ENCODE data around the gene PNKP.

Gene PNKP

GRCh38 chr19:49857061-49857837 lies 10.1 kb downstream of the PNKP start:
- no peak for DNase-seq

- DNase-seq: no peak
Observed at GRCh38 chr19:49856574-49857021, 10.8 kb downstream of the PNKP start.

- no peak for DNase-seq
Observed at GRCh38 chr19:49855676-49856573, 11.5 kb downstream of the PNKP start.

DNA sequence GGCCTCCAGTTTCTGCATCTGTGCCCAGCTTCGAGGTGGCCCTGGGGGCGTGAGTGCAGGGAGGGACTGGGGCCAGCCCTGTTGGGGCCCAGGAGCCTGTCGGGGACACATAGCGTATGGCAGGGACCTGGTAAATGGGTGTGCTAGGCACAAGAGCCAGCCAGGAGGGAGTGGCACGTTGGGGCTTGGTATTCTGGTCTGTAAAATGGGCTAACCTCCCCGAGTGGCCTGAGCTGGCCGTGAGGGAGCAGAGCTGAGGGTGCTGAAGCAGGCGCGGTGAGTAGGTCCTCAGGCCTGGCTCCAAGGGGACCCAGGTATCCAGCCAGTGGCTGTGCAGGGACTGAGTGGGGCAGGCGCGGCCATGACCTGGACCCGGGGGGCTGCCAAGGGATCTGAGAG lies 12.1 kb downstream of the PNKP start:
- DNase-seq: no peak

DNA sequence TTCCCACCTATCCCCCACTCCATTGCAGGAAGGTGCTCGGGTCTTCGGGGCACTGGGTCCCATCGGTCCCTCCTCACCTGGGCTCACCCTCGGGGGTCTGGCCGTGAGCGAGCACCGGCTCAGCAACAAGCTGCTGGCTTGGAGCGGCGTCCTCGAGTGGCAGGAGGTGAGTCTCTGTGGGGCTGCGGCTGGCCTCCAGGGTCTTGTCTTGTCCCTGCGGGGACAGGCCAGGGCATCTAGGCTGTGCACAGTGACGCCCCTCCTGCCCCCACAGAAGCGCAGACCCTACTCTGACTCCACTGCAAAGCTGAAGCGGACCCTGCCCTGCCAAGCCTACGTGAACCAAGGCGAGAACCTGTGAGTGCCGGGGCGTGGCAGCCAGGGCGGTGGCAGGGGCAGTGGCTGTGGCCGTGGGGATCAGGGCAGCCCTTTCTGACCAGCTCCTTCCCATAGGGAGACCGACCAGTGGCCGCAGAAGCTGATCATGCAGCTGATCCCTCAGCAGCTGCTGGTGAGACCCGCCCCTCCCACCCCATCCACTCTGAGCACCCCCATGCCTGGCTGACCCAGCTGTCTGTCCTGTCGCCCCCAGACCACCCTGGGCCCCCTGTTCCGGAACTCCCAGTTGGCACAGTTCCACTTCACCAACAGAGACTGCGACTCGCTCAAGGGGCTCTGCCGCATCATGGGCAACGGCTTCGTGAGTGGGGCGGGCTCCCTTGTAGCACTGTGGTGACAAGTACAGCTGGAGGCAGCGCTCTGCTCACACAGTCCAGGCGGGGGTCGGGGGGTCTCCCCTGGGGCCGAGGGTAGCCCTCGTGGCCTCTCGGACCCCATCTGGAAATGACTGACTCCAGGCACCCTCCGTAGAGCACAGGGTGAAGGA lies 12.8 kb downstream of the PNKP start:
- DNase-seq: no peak

DNA sequence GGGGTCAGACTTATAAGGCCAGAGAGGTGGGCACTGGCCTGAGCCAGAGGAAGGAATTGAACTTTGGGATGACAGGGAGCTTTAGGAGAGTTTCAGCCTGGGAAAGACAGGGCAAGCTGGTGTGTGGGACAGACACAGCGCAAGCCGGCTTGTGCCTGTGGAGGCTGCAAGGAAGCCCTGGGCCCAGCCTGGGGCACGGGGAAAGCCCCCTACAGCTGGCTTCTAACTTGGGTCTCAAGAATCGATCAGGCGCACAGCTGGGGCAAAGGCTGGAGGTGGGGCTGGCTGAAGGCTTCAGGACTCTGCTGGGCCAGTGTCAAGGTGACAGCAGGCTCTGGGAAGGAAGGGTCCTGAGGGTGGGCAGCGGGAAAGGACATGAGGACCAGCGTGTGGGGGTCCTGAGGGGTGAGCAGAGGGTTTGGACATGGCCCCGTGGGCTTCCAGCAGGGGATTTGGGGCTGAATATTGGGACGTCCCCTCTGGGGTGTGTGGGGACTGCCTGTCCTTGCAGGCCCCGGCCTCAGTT lies 13.5 kb downstream of the PNKP start:
- no peak for DNase-seq

DNA sequence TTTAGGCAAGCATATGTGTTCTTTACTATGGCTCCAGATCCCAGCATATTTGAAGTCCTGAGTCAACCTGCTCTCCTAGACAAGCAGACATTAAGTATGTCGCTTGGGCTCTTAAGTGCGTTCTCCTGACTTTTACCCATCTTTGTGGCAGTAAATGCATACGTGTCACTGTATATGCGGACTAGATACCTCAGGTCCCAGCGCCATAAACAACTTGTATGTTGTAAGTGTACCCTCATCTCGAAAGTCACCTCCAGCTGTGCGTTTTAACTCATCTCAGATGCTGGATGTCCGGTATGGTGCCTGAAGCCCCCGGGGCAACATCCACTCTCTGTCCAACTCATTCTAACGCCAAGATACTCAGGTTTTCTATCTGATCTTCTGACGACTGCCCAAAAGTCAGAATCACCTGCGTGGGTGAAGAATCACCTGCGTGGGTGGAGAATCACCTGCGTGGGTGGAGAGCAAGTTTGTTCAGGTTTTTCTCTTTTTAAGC lies 14.7 kb downstream of the PNKP start:
- no peak for DNase-seq

- DNase-seq: no peak
Observed at GRCh38 chr19:49851456-49852259, 15.7 kb downstream of the PNKP start.

DNA sequence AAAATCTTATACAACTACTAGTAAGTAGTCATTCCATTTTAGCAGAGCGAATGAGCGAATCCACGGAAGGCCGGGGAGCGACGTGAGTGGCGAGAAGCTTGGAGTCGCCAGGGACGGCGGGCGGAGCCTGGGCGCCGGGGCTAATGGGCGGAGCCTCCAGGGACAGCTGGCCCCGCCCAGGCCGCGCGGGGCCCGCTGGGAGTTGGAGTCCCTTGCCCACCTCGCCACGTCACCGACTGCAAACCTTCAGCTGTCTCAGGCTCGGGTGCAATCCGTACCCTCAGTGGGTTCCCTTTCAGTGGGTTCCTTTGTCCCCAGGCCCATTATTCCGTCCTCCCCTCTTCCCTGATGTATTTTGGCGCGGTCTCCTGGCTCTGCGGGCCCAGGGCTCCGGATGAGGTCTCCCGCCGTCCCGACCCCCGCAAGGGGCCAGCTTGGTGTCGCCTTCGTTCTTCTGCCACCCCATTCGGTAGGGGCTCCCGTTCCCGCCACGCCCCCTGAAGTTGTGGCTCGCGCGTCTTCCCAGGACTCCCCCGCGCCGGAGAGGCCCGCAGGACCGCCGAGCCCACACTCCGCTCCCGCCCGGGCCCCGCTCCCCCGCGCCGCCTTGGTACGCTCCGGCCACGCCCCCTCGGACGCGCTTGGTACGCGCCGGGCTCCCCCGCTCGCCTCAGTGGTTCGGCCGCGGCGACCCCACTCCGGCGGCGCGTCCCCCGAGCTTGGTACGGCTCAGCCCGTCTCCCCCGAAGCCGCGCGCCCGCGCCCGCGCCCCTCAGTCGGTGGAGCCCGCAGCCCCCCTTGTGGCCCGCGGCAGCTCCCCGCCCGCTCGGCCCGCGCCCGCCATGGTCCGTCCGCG lies 16.7 kb downstream of the PNKP start, which contains the start of gene PTOV1:
TSS of gene PTOV1 (plus strand) at position 673 of the 856 bp plus-strand sequence.
- DNase-seq: peak; percentile 76

DNA sequence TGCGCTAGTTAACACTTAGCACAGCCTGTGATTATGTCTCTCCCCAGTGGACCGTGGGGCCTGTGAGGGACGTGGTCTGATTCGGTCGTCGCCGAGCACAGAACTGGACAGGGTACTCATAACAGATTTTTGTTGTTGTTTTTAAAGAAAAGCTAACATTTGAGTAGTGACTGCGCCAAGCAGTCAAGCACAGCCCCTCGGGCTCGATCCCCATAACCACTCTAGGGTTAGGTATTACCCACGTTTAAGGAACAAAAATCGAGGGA lies 17.2 kb downstream of the PNKP start:
- DNase-seq: no peak

- no peak for DNase-seq
Observed at GRCh38 chr19:49849433-49850220, 17.7 kb downstream of the PNKP start.

GRCh38 chr19:49848938-49849337 lies 18.4 kb downstream of the PNKP start:
- no peak for DNase-seq

- DNase-seq: no peak
Observed at GRCh38 chr19:49847731-49848696, 19.4 kb downstream of the PNKP start.

DNA sequence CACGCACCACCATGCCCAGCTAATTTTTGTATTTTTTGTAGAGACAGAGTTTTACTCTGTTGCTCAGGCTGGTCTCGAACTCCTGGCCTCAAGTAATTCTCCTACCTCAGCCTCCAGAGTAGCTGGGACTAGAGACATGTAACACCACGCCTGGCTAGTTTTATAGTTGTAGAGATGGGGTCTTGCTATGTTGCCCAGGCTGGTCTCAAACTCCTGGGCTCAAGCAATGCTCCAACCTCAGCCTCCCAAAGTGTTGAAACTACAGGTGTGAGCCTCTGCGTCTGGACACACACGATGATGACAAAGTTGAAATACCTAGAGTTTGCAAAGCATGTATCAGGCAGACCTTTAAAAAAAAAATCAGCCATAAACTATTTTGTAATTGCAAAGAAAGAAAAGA lies 21.0 kb downstream of the PNKP start:
- no peak for DNase-seq

GRCh38 chr19:49845414-49845813 lies 22.0 kb downstream of the PNKP start:
- no peak for DNase-seq

DNA sequence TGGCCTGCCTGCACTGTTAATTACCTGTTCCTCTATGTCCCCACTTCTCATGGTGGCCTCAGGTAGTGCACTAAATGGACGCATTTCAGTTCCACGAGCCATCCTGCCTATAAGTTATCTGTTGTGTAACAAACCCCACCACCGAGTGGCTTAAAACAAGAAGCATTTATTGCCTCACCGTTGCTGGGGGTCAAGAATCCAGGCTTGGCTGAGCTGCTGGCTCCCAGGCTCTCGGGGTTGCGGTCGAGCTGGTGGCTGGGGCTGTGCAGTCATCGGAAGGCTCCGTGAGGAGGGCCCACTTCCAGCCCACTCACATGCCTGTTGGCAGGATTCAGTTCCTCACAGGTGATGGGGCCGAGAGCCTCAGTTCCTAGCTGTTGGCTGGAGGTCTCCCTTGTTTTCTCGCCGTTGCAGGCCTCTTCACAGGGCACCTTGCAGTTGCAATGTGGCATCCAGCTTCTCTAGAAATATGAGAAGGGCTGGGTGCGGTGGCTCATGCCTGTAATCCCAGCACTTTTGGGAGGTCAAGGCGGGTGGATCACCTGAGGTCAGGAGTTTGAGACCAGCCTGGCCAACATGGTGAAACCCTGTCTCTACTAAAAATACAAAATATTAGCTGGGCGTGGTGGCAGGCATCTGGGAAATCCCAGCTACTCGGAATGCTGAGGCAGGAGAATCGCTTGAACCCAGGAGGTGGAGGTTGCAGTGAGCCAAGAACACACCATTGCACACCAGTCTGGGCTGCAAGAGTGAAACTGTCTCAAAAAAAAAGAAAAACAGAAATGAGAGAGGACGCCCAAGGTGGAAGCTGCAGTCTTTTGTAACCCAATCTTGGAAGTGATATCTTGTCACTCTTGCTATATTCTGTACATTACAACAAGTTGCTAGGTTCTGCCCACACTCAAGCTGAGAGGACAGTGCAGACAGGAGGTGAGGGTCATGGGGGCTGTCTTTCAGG lies 23.0 kb downstream of the PNKP start:
- DNase-seq: no peak

DNA sequence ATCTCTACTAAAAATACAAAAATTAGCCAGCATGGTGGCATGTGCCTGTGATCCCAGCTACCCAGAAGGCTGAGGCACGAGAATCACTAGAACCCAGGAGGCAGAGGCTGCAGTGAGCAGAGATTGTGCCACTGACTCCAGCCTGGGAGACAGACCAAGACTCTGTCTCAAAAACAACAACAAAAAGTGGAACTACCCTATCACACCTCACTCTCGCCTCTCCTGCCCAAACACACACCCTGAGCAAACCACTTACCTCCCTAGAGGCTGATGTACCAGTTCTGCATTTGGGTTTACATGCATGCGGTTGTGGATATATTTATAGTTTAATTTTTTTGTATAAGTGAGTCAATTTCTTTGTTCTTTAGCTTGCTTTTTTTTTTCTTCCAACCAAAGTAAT lies 24.1 kb downstream of the PNKP start:
- DNase-seq: no peak

All from NCI-H2227 treated with DMSO at 0.1 percent for 48 hours (cell line).